GM19397 (cell line): Measurements from ENCODE around the gene SAFB.
"Not testable (repeated sequence)": the region's sequence is repeated elsewhere in the genome, so short reads cannot be mapped to it uniquely, and the experiment has no call there.

ENCODE experiments used
- ATAC-seq: cut with Tn5 transposase; IDR thresholded peaks from one replicate; pipeline ENCODE4 v1.9.1; 2021; ENCODE audit warnings: mild to moderate bottlenecking, moderate library complexity; ENCODE audit not compliant: unreplicated experiment

SAFB gene

DNA sequence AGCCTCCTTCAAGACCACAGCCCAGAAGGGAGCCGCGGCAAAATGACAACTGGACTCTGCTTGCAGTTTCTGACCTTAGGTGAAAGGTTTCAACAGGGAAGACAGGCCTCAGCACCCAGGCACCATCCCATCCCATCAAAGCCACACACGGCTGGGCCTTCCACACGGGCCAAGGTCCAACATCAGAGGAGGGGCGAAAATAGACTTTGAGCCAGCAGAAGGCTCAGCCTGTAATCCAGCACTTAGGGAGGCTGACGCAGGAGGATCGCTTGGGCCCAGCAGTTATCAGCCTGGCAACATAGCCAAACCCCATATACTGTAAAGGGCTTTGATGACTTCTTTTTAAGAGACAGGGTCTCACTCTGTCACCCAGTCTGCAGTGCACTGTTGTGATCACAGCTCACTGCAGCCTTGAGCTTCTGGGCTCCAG lies 28.3 kb upstream of the SAFB start:
- ATAC-seq: no peak

GRCh38 chr19:5595129-5595528 lies 27.8 kb upstream of the SAFB start:
- no peak for ATAC-seq

GRCh38 chr19:5595745-5596144 lies 27.1 kb upstream of the SAFB start:
- no peak for ATAC-seq

- no peak for ATAC-seq
Observed at GRCh38 chr19:5600797-5601196, 22.1 kb upstream of the SAFB start.

DNA sequence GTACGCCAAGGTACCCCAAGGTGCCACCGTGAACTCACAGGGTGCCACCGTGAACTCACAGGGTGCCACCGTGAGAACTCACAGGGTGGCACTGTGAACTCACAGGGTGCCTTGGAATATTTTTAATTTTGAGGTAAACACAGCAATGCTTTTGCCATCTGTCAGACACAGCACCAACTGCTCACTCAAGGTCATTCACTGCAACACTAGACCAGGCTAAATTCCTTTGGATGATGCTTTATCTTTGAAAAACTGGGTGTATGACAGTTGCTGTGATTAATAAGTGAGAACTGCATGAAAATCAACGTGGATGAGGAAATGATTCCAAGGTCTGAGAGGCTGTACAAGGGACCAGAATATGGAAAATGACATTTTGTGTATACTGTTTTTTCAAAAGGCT lies 19.3 kb upstream of the SAFB start:
- ATAC-seq: no peak

DNA sequence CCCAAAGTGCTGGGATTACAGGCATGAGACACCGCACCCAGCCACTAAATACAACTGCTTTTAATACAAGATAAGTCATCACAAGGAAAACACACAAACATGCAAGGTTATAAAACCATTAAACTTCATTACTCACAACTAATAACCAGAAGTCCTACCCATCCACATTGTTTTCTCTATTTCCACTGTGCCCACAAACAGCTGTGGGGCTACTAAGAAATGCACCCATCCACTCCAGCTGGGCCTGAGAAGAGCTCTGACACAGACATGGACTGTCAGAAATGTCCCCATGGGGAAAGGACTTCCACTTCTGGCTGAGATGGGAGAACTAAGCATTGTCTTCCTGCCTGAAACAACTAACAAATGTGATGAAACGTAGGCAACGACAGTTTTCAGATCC lies 17.5 kb upstream of the SAFB start:
- ATAC-seq: no peak

DNA sequence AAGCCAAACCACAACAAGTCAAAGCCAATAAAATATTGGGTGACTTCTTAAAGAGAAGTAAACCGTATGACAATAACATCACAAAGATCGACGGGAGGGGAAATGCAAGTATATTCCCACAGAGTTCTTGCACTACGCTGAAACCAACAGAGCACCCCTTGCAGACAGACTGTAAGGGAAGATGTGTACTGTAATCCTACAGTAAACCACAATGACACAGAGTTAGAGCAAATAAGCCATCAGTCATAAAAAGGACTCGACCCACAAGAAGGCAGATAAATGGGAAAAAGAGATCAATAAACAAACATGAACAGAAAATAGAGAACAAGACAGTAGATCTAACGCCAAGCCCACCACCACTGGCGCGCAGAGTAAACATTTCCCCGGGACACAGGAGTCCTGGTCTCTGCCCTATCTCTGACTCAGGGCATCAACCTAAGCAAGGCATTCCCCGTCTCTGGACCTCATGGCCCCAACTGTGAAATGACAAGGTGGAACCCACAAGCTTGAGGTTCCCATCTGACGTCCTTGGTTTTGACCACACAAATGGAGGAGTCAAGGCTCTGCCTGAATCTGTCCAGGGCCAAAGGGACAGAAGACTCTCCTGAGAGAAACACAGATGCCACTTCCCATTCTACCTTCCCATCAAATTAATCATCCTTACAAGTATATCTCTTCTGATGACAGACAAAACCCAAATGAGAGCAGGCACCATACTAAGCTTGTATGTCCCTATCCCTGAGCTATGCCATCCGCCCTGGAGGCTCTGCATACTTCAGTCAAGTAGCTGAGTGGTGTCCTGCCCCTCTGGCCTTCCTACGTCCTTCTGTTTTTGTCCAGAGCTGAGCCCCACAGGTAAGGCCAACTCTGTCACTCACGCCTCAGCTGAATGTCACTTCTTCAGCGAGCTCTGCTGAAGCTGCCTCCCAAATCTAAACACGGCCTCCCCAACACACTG lies 15.3 kb upstream of the SAFB start:
- no peak for ATAC-seq

- ATAC-seq: no peak
Observed at GRCh38 chr19:5608291-5608690, 14.6 kb upstream of the SAFB start.

DNA sequence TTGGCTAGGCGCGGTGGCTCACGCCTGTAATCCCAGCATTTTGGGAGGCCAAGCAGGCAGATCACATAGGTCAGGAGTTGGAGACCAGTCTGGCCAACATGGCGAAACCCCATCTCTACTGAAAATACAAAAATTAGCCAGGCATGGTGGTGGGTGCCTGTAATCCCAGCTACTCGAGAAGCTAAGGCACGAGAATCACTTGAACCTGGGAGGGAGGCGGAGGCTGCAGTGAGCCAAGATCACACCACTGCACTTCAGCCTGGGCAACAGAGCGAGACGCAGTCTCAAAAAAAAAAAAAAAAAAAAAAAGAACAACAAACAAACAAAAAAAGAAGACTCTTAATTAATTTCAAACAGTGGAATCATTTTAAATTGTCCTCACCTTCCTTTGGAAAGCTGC lies 14.1 kb upstream of the SAFB start:
- not testable (repeated sequence) for ATAC-seq

DNA sequence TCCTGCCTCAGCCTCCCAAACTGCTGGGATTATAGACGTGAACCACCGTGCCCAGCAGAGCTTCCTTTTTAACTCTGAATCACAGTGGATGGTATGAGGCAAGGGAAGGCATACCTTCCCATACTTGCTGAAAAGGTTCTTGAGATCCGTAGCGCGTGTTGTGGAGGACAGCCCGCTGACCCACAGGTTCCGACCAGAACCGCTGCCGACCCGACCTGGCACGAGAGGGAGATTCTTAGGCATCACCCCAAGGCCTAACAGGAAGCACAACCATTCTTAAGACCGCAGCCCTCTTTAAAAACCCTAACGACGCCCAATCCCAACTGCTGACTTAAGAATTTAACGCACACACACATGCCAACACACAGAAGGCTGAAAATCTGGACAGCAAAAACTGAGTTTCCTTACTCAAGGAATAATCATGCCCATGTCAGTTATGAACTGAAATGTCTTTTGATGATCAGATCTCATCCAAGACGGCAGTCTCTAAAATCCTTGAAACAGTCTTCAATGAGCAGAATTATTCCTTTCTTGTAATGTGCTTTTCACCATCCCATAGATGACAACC lies 12.9 kb upstream of the SAFB start:
- no peak for ATAC-seq

DNA sequence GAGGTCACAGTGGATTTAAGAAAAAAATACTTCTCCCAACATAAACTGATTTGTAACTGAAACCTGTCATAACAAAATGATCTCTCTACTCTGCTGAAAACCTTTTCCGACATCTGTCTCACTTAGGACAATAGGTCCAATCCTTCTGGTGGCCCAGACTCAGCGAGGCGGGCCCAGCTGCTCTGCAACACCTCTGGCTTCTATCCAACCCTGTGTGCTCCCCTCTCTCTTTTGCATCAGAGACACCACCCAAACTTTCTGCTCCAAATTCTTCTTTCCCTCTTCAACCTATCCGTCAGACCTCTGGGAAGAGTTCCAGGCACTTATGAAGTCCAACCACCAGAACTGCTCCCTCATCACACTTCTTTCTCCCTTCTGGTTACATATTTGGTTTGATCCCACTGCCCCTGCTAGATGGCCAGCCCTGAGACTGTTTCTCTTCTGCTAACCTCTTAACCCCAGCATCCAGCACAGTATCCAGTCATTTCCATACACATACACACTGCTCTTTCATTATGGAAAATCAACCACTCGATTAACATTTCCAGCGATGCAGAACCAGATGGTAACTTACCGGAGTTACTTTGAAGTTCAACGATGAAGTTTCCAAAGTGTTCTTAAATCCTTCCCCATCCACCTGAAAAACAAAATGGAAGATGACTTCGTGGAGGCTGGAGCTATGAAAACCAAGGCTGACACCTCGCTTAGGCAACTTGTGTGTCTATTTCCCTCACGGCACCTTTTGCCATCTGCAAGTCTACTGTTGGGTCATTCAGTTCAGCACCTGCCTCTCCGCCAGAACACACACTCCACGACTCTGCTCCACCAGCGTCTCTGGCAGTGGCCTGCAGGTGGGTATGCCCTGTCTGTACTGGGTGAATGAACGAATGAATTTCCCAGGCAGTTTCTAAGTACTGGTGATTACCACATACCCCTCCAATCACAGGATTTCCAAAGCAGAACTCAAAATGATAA lies 9.7 kb upstream of the SAFB start:
- no peak for ATAC-seq

GRCh38 chr19:5615756-5616327 lies 7.0 kb upstream of the SAFB start:
- ATAC-seq: no peak

GRCh38 chr19:5617080-5617479 lies 5.8 kb upstream of the SAFB start:
- ATAC-seq: no peak

DNA sequence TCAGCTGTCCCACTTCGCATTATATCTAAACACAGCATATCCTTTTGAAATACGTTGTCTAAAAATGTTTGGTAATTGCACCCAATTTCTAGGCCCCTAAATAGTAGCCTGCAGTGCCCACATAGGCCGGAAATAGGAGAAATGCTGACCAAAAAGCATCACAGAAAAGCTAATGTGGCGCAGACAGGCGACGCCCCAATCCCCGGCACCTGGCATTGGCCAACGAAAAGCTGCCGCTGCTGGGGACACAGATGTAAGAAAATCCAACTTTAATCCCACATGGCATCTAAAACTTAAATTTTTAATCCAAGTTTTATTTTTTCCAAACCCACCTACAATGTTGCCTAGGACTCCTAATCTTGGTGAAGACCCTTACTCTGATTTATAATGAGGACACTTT lies 4.3 kb upstream of the SAFB start:
- ATAC-seq: no peak

- ATAC-seq: no peak
Observed at GRCh38 chr19:5619946-5620345, 2.9 kb upstream of the SAFB start.

- no peak for ATAC-seq
Observed at GRCh38 chr19:5621311-5621944, 1.5 kb upstream of the SAFB start.

DNA sequence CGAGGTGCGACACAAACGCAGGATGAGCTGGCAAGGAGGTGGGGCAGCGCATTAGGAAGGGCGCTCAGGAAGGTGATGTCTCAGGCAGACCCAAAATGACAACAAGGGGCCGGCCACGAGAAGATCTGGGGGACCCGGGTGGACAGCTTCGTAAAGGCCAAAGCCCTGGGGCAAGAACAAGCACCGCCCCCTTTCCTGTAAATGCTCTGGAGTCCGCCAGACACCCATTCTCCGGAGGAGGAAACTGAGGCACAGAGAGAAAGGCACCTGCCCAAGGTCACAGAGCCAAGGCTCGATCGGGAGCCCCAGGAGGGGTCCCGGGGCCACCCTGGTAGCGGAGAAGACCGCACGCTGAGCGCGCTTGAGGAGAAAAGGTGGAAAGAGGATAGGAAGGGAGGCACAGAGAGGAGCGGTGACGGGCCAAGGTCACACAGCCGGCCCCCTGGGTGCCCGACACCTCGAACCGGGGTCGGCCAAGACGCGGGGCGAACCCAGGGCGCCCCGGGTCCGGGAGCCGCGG lies 878 bp upstream of the SAFB start:
- no peak for ATAC-seq

GRCh38 chr19:5623397-5624017 lies 624 bp downstream of the SAFB start:
- ATAC-seq: no peak

DNA sequence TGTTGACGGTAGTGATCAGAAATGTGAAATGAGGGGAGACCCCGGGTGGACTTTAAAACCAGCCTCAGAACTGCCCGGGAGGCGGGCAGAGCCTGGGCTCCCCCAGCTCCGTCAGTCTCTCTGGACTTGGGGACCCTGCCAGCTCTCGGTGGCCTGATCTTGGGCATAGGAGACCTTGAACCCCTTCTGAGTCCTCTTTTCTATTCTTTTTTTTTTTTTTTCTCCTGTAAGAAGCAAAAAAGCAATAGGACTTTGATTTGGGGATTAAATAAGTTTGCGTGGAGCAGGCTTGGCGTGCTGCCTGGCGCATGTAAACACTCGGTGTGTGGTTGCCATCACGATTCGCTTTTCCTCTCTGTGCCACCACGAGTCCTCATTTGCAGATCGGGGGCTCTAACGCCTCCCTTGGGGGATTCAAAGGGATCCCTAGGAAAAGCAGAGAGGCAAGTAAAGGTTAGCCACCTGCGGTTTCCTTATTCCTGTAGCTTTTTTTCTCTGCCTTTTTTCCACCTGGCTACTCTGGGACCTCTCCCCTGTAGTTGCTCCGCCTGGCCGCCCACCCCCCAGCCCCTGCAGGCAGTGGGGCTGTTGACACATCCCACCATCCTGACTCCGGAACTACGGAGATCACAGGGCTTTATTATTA lies 1.3 kb downstream of the SAFB start:
- ATAC-seq: no peak
